HepG2 (cell line): Measurements from ENCODE around the gene LST1. TPM values are rescaled to one million over a fixed set of nuclear protein-coding genes. Genes with fewer than 3 reads are reported as not detected.
A peak's percentile ranks its signal among the peaks of the same experiment; 100 is the strongest.

Source experiments
- ARNT2 ChIP-seq: sonication (generic); formaldehyde crosslinking; IDR thresholded peaks from 2 replicates; pipeline ENCODE4 v1.8.0; 2022; ENCODE audit warnings: mild to moderate bottlenecking, low read depth, missing genetic modification reagents, moderate library complexity
- ASH2L ChIP-seq: fragments of 300-600, 200-600 bp; sonication (generic); IDR thresholded peaks from 2 replicates; pipeline ENCODE4 v1.7.0; 2017; ENCODE audit warnings: low read depth, mild to moderate bottlenecking, moderate library complexity, mixed read lengths, low read length; ENCODE audit not compliant: insufficient read length
- HDAC2 ChIP-seq: sonication (generic); formaldehyde crosslinking; IDR thresholded peaks from 2 replicates; pipeline ENCODE4 v1.4.0; 2020; ENCODE audit warnings: missing genetic modification reagents
- KDM1A ChIP-seq: IDR thresholded peaks from 2 replicates; pipeline ENCODE4 v1.6.1; 2016; ENCODE audit warnings: missing compliant biosample characterization
- KDM5A ChIP-seq: fragments of 200-600 bp; sonication (generic); IDR thresholded peaks from 2 replicates; pipeline ENCODE4 v1.7.0; 2018; ENCODE audit warnings: antibody characterized with exemption, mild to moderate bottlenecking, low read length, borderline replicate concordance
- MEIS1 ChIP-seq: sonication (generic); formaldehyde crosslinking; IDR thresholded peaks from 2 replicates; pipeline ENCODE4 v1.9.0; 2021; ENCODE audit warnings: mild to moderate bottlenecking, missing genetic modification reagents, moderate library complexity, borderline replicate concordance
- PPARG ChIP-seq: conservative IDR thresholded peaks from 2 replicates; pipeline ENCODE4 v1.6.1; 2016; ENCODE audit warnings: missing biosample characterization, missing genetic modification reagents
- SP2 ChIP-seq: sonication (generic); formaldehyde crosslinking; IDR thresholded peaks from 2 replicates; pipeline ENCODE4 v1.5.1; 2020; ENCODE audit warnings: mild to moderate bottlenecking, missing genetic modification reagents
- THAP11 ChIP-seq: IDR thresholded peaks from 2 replicates; pipeline ENCODE4 v1.6.1; 2016; ENCODE audit warnings: missing biosample characterization, missing genetic modification reagents
- polyA plus RNA-seq, 8 experiments: library from polyadenylated mRNA; depleted of rRNA in 3 of 8; stranded (reverse) in 7 of 8; unstranded in 1 of 8; fragments of >200 nt; fragmentation: Illumina TruSeq in 4 of 8; extraction: Trizol in 4 of 8; gene quantifications; 2 replicates each; pipeline versions ENCODE4 v1.2.1 to v1.2.3, GENCODE V29; 2011 to 2016; ENCODE audit warnings: low read depth in 4 of 8, missing spikeins in 1 of 8, mixed read lengths in 1 of 8; ENCODE audit not compliant: insufficient read depth in 1 of 8
- total RNA-seq, 5 experiments: library from RNA; depleted of rRNA; stranded (reverse); fragments of >200 nt; fragmentation: Illumina TruSeq; extraction: Trizol; gene quantifications; 2 replicates each; pipeline ENCODE4 v1.2.3, GENCODE V29; 2016; ENCODE audit warnings: low read depth in 1 of 5
- TF ChIP-seq, protein P1 (sequence below): sonication (generic); formaldehyde crosslinking; IDR thresholded peaks from 2 replicates; pipeline ENCODE4 v1.4.0; 2020; ENCODE audit warnings: missing genetic modification reagents, borderline replicate concordance
- TF ChIP-seq, protein P2 (sequence below): sonication (generic); formaldehyde crosslinking; IDR thresholded peaks from 2 replicates; pipeline ENCODE4 v1.4.0; 2020; ENCODE audit warnings: mild to moderate bottlenecking, missing genetic modification reagents
- TF ChIP-seq, protein P3 (sequence below): sonication (generic); formaldehyde crosslinking; IDR thresholded peaks from 2 replicates; pipeline ENCODE4 v1.8.0; 2022; ENCODE audit warnings: missing genetic modification reagents, mild to moderate bottlenecking, borderline replicate concordance
- TF ChIP-seq, protein P4 (sequence below): sonication (generic); formaldehyde crosslinking; IDR thresholded peaks from 2 replicates; pipeline ENCODE4 v1.4.0; 2020; ENCODE audit warnings: missing genetic modification reagents, borderline replicate concordance
- TF ChIP-seq, protein P5 (sequence below): sonication (generic); formaldehyde crosslinking; IDR thresholded peaks from 2 replicates; pipeline ENCODE4 v1.4.0; 2020; ENCODE audit warnings: missing genetic modification reagents
- TF ChIP-seq, protein P6 (sequence below): IDR thresholded peaks from 2 replicates; pipeline ENCODE4 v1.6.1; 2016

The LST1 gene
- total and polyA plus RNA-seq, 2 of the 13 experiments (the other 11 are each of a cell fraction or from before 2014, with no cell fraction given): not detected

DNA sequence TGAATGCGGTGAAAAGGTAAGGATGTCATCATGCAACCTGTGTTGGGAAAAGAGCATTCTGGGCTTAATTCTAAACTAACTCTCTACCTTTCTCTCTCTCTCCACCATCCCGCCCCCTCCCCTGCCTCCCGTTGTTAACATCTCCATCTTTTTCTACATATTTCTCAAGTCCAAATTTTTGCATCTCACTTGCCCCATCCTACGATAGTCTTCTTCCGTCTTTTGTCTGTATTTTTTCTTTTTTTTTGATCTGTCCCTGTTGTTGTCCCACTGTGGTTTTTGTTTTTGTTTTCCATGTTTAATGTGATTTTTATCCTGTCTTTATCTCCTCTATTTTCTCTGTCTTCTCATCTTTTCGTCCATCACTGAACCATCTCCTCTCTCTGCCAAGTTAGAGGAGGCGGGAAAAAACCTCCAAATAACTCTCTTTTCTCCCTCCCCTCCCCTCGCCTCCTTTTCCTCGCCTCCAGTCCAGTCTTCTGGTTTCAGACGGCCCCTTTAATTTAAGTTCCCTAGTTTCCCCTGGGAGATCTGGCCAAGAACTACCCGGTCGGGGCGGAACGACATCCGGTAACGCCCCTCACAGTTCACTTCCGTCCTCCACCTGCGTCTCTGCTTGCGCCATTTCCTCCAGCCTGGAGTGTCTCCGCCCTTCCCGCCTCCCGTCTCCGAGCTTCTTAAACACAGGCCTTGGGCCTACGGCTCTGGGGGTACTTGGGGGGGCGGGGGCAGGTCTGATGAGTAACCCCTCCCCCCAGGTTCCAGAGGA, 38.9 kb upstream of the LST1 start, which contains the start of gene NFKBIL1 (continued):
- TF ChIP-seq ARNT2 (CRISPR knock-in tag): no peak; the same call in 1 of the 2 replicates
- TF ChIP-seq, protein P1, sequence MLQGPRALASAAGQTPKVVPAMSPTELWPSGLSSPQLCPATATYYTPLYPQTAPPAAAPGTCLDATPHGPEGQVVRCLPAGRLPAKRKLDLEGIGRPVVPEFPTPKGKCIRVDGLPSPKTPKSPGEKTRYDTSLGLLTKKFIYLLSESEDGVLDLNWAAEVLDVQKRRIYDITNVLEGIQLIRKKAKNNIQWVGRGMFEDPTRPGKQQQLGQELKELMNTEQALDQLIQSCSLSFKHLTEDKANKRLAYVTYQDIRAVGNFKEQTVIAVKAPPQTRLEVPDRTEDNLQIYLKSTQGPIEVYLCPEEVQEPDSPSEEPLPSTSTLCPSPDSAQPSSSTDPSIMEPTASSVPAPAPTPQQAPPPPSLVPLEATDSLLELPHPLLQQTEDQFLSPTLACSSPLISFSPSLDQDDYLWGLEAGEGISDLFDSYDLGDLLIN: no peak
- peak; percentile 74 for TF ChIP-seq HDAC2 (CRISPR knock-in tag)
- no peak; the same call in 1 of the 2 replicates for TF ChIP-seq MEIS1 (CRISPR knock-in tag)
- TF ChIP-seq, protein P2, sequence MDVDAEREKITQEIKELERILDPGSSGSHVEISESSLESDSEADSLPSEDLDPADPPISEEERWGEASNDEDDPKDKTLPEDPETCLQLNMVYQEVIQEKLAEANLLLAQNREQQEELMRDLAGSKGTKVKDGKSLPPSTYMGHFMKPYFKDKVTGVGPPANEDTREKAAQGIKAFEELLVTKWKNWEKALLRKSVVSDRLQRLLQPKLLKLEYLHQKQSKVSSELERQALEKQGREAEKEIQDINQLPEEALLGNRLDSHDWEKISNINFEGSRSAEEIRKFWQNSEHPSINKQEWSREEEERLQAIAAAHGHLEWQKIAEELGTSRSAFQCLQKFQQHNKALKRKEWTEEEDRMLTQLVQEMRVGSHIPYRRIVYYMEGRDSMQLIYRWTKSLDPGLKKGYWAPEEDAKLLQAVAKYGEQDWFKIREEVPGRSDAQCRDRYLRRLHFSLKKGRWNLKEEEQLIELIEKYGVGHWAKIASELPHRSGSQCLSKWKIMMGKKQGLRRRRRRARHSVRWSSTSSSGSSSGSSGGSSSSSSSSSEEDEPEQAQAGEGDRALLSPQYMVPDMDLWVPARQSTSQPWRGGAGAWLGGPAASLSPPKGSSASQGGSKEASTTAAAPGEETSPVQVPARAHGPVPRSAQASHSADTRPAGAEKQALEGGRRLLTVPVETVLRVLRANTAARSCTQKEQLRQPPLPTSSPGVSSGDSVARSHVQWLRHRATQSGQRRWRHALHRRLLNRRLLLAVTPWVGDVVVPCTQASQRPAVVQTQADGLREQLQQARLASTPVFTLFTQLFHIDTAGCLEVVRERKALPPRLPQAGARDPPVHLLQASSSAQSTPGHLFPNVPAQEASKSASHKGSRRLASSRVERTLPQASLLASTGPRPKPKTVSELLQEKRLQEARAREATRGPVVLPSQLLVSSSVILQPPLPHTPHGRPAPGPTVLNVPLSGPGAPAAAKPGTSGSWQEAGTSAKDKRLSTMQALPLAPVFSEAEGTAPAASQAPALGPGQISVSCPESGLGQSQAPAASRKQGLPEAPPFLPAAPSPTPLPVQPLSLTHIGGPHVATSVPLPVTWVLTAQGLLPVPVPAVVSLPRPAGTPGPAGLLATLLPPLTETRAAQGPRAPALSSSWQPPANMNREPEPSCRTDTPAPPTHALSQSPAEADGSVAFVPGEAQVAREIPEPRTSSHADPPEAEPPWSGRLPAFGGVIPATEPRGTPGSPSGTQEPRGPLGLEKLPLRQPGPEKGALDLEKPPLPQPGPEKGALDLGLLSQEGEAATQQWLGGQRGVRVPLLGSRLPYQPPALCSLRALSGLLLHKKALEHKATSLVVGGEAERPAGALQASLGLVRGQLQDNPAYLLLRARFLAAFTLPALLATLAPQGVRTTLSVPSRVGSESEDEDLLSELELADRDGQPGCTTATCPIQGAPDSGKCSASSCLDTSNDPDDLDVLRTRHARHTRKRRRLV: no peak
- peak; percentile 80 for TF ChIP-seq SP2 (CRISPR knock-in tag)
- no peak for TF ChIP-seq KDM1A (CRISPR knock-in tag)
- TF ChIP-seq, protein P3, sequence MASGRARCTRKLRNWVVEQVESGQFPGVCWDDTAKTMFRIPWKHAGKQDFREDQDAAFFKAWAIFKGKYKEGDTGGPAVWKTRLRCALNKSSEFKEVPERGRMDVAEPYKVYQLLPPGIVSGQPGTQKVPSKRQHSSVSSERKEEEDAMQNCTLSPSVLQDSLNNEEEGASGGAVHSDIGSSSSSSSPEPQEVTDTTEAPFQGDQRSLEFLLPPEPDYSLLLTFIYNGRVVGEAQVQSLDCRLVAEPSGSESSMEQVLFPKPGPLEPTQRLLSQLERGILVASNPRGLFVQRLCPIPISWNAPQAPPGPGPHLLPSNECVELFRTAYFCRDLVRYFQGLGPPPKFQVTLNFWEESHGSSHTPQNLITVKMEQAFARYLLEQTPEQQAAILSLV (CRISPR knock-in tag): peak; percentile 69
- TF ChIP-seq, protein P4, sequence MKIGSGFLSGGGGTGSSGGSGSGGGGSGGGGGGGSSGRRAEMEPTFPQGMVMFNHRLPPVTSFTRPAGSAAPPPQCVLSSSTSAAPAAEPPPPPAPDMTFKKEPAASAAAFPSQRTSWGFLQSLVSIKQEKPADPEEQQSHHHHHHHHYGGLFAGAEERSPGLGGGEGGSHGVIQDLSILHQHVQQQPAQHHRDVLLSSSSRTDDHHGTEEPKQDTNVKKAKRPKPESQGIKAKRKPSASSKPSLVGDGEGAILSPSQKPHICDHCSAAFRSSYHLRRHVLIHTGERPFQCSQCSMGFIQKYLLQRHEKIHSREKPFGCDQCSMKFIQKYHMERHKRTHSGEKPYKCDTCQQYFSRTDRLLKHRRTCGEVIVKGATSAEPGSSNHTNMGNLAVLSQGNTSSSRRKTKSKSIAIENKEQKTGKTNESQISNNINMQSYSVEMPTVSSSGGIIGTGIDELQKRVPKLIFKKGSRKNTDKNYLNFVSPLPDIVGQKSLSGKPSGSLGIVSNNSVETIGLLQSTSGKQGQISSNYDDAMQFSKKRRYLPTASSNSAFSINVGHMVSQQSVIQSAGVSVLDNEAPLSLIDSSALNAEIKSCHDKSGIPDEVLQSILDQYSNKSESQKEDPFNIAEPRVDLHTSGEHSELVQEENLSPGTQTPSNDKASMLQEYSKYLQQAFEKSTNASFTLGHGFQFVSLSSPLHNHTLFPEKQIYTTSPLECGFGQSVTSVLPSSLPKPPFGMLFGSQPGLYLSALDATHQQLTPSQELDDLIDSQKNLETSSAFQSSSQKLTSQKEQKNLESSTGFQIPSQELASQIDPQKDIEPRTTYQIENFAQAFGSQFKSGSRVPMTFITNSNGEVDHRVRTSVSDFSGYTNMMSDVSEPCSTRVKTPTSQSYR (CRISPR knock-in tag): peak; percentile 59; the same call in 1 of the 2 replicates
- TF ChIP-seq ASH2L: peak; percentile 51
- TF ChIP-seq, protein P5, sequence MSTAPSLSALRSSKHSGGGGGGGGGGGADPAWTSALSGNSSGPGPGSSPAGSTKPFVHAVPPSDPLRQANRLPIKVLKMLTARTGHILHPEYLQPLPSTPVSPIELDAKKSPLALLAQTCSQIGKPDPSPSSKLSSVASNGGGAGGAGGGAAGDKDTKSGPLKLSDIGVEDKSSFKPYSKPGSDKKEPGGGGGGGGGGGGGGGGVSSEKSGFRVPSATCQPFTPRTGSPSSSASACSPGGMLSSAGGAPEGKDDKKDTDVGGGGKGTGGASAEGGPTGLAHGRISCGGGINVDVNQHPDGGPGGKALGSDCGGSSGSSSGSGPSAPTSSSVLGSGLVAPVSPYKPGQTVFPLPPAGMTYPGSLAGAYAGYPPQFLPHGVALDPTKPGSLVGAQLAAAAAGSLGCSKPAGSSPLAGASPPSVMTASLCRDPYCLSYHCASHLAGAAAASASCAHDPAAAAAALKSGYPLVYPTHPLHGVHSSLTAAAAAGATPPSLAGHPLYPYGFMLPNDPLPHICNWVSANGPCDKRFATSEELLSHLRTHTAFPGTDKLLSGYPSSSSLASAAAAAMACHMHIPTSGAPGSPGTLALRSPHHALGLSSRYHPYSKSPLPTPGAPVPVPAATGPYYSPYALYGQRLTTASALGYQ (CRISPR knock-in tag): no peak; the same call in 1 of the 2 replicates
- TF ChIP-seq, protein P6, sequence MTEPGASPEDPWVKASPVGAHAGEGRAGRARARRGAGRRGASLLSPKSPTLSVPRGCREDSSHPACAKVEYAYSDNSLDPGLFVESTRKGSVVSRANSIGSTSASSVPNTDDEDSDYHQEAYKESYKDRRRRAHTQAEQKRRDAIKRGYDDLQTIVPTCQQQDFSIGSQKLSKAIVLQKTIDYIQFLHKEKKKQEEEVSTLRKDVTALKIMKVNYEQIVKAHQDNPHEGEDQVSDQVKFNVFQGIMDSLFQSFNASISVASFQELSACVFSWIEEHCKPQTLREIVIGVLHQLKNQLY (CRISPR knock-in tag): peak; percentile 38; the same call in 1 of the 2 replicates
- peak; percentile 95 for TF ChIP-seq KDM5A
- peak; percentile 96 for TF ChIP-seq THAP11 (CRISPR knock-in tag)
- peak; percentile 25; the same call in 1 of the 2 replicates for TF ChIP-seq PPARG
